Suprapubic skin (tissue), 4 donors: ENCODE data around the gene POC1B.

Source experiments
- EP300 ChIP-seq: sonication (generic); formaldehyde crosslinking; IDR thresholded peaks from one replicate; pipeline ENCODE4 v1.6.1; 2017; ENCODE audit warnings: antibody characterized with exemption
- POLR2AphosphoS5 ChIP-seq, 3 donors: sonication (generic); formaldehyde crosslinking; IDR thresholded peaks; one replicate each; pipeline ENCODE4 v1.6.1; 2017; ENCODE audit warnings: antibody characterized with exemption in 3 of 3
- TF ChIP-seq, protein P1 (sequence below), 2 donors: fragments of 200-600 bp in 1 of 2; fragments of 450-650 bp in 1 of 2; sonication (generic) in 1 of 2; IDR thresholded peaks; one replicate each; pipeline ENCODE4 v1.5.1; 2016 to 2019; ENCODE audit warnings: antibody characterized with exemption in 2 of 2, mild to moderate bottlenecking in 1 of 2, moderate library complexity in 1 of 2

DNA sequence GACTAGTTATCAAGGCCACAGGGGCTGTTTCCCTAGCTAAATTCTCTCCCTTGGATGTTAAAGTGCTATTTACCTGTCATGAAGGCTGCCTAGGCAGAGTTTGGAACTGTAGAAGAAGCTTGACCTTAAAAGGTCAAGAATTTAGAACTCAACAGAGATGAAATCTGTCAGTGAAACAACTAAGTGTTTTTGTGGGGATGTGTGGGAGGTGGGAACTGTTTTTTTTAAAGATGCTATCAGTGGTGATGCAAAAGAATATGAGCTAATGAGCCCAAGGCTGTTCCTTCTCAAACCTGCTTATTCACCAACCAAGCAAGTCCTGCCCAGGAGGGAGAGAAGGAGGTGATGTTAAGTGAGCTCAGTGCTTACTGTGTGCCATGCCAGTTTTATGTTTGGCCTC, 40.8 kb upstream of the POC1B start:
- TF ChIP-seq EP300: no peak
- TF ChIP-seq, protein P1, sequence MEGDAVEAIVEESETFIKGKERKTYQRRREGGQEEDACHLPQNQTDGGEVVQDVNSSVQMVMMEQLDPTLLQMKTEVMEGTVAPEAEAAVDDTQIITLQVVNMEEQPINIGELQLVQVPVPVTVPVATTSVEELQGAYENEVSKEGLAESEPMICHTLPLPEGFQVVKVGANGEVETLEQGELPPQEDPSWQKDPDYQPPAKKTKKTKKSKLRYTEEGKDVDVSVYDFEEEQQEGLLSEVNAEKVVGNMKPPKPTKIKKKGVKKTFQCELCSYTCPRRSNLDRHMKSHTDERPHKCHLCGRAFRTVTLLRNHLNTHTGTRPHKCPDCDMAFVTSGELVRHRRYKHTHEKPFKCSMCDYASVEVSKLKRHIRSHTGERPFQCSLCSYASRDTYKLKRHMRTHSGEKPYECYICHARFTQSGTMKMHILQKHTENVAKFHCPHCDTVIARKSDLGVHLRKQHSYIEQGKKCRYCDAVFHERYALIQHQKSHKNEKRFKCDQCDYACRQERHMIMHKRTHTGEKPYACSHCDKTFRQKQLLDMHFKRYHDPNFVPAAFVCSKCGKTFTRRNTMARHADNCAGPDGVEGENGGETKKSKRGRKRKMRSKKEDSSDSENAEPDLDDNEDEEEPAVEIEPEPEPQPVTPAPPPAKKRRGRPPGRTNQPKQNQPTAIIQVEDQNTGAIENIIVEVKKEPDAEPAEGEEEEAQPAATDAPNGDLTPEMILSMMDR (IDR thresholded peaks at IDR 0.05): no peak
- TF ChIP-seq POLR2AphosphoS5 (IDR thresholded peaks at IDR 0.05): peak in 1 of 3 donors; percentile 26
